Left renal pelvis (tissue), 4 donors: ENCODE measurements around the gene BTG1. TPM values are rescaled to one million over a fixed set of nuclear protein-coding genes. Genes with fewer than 3 reads are reported as not detected.
"Not testable (repeated sequence)": the region's sequence is repeated elsewhere in the genome, so short reads cannot be mapped to it uniquely, and the experiment has no call there.

ENCODE experiments used
- DNase-seq, 4 donors: peaks; one replicate each; pipeline ENCODE4 v3.0.0-alpha.2; 2013; ENCODE audit warnings: low read depth in 4 of 4, low spot score in 3 of 4
- polyA plus RNA-seq, 4 donors: library from polyadenylated mRNA; unstranded; fragments of 120-200 nt; gene quantifications; one replicate each; pipeline ENCODE4 v1.2.1, GENCODE V29; 2013; ENCODE audit not compliant: insufficient read length in 4 of 4

BTG1 gene
- polyA plus RNA-seq, 4 donors = 96.6 to 126 (median 110) TPM

GRCh38 chr12:92151916-92152315 lies 6.3 kb upstream of the BTG1 start:
- DNase-seq = no peak

GRCh38 chr12:92149563-92149962 lies 3.9 kb upstream of the BTG1 start:
- no peak for DNase-seq

GRCh38 chr12:92147491-92147890 lies 1.8 kb upstream of the BTG1 start:
- DNase-seq = peak in 1 of 4 donors; percentile 50

- DNase-seq = no peak
Measured at GRCh38 chr12:92146497-92147224, 1.0 kb upstream of the BTG1 start.

- DNase-seq = no peak
Measured at GRCh38 chr12:92145481-92145730, 240 bp downstream of the BTG1 start.

GRCh38 chr12:92144631-92145480 lies 790 bp downstream of the BTG1 start:
- peak in 1 of 4 donors; percentile 55 for DNase-seq

GRCh38 chr12:92143686-92144630 lies 1.7 kb downstream of the BTG1 start:
- peak; percentile 72 to 81 (median 78) for DNase-seq

GRCh38 chr12:92143258-92143657 lies 2.4 kb downstream of the BTG1 start:
- no peak for DNase-seq

- no peak for DNase-seq
Measured at GRCh38 chr12:92142251-92142926, 3.3 kb downstream of the BTG1 start.

GRCh38 chr12:92141591-92142121 lies 4.0 kb downstream of the BTG1 start:
- no peak for DNase-seq

- no peak for DNase-seq
Measured at GRCh38 chr12:92140896-92141536, 4.6 kb downstream of the BTG1 start.

- no peak for DNase-seq
Measured at GRCh38 chr12:92140156-92140555, 5.5 kb downstream of the BTG1 start.

- DNase-seq = no peak
Measured at GRCh38 chr12:92139634-92140150, 6.0 kb downstream of the BTG1 start.

- DNase-seq = no peak
Measured at GRCh38 chr12:92138626-92139025, 7.0 kb downstream of the BTG1 start.

GRCh38 chr12:92138144-92138543 lies 7.5 kb downstream of the BTG1 start:
- DNase-seq = no peak

- DNase-seq = no peak
Measured at GRCh38 chr12:92136965-92137721, 8.5 kb downstream of the BTG1 start.

- no peak for DNase-seq
Measured at GRCh38 chr12:92136026-92136730, 9.5 kb downstream of the BTG1 start.

- DNase-seq = not testable (repeated sequence)
Measured at GRCh38 chr12:92135541-92135940, 10.1 kb downstream of the BTG1 start.
